Stimulated activated CD4-positive, alpha-beta T cell treated with anti-CD3 and anti-CD28 coated beads, Interleukin-15, amount 100 ng/mL, for 48 hours (primary cell): ENCODE results near the gene SLAMF1.
"Not testable (repeated sequence)": the region's sequence is repeated elsewhere in the genome, so short reads cannot be mapped to it uniquely, and the experiment has no call there.

ENCODE experiments used
- DNase-seq, 2 donors: peaks; one replicate each; pipeline ENCODE4 v3.0.0-alpha.2; 2020; ENCODE audit warnings: low read depth in 2 of 2

Gene SLAMF1

GRCh38 chr1:160563230-160563629, 83.6 kb downstream of the SLAMF1 start:
- DNase-seq = not testable (repeated sequence)

- not testable (repeated sequence) for DNase-seq
Observed at GRCh38 chr1:160562745-160563144, 84.1 kb downstream of the SLAMF1 start.

- DNase-seq = no peak
Observed at GRCh38 chr1:160560806-160561205, 86.0 kb downstream of the SLAMF1 start.

GRCh38 chr1:160560045-160560705, 86.7 kb downstream of the SLAMF1 start:
- DNase-seq = no peak

- not testable (repeated sequence) for DNase-seq
Observed at GRCh38 chr1:160559437-160559836, 87.4 kb downstream of the SLAMF1 start.

- DNase-seq = no peak
Observed at GRCh38 chr1:160558660-160559380, 88.0 kb downstream of the SLAMF1 start.
